ENCODE results near the gene KCTD2.
"Not testable (repeated sequence)": the region's sequence is repeated elsewhere in the genome, so short reads cannot be mapped to it uniquely, and the experiment has no call there.

KCTD2 gene

DNA sequence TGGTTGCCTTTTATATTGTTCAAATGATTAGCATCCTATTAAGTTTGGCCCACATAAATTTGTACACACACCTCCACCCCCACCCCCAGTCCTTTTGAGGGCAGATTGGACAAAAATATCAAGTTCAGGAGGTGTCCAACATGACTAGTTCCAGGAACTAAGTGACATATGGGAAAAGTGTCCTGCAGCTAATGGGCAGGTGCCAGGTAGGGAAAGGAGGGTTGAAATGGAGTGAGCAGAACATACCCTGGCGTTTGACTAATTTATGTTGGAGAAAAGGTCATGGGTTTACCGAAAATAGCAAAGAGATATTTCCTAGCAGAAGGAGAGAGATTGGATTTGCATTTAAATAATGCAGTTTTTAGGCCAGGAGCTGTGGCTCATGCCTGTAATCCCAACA, 4.9 kb downstream of the KCTD2 start:
- DNase-seq (ENCODE audit: low read depth in 2 of 2) = no peak

DNA sequence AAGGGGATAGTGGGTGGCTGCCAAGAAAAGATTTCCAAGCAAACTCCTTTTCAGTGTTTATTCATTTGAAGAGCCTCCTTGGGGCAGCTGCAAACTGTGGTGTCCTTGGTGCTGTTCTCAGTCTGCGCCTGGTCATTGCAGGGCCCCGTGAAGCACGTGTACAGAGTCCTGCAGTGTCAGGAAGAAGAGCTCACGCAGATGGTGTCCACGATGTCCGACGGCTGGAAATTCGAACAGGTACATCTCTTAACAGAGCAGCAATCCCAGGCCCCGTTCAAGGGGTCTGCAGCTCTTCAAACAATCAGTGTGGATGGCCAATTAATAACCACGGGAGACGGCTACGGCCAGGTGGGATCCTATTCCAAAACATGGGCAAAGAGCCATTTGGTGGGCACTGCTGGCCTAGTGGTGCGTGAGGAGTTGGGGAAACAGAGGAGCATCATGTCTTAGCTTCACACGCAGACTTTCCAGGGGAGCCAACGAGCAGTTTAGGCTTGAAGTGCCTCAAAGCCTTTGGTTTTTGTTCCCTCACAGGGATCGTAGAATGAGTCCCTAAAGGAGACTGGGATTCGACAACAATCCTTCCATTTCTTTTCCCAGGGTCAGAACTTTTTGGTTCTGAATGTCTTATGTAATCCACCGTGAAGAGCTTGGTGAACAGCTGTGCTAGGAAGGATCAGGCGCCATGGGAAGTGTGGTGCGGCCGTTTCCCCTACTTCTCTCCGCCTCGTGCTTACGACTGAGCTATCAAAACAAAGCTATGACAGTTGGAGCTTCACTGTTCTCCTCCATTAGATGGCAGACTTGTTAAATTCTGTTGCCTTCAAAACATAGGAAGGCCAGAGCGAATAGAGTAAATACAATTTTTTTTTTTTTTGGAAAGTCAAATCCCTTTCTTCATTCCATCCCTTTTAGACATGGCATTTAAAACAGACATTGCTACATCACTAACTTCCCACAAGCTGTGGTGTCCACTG, 12.6 kb downstream of the KCTD2 start:
- no peak for DNase-seq (ENCODE audit: low read depth in 2 of 2)

DNA sequence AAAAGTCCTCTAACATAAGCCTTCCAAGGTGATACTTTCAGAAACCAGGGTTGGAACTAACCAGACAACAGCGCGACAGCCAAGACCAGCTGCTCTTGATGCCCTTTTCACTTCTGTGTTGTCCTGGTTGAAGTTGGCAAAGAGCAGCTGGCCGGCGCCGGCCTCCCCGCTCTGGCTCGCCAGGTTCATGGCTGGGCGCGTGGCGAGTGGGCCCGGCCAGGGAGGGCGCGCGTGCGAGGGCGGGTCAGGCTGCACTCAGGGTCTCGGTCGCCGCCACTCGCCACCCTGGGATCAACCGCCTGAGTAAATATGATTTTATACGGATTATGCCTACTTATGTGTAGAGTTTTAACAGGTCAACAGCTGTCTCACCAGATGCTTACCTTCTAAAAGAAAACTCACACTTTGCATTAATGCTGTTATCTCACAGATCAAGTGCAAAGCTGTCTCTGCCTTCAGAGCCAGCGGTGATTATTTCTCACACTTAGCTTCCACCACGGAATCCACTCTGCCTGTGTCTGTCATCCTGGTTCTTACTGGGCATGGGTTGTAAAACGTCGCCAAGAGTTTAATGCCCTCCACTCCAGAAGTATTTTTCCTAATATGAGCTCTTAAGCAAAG, 13.5 kb downstream of the KCTD2 start:
- DNase-seq (ENCODE audit: low read depth in 2 of 2) = no peak

DNA sequence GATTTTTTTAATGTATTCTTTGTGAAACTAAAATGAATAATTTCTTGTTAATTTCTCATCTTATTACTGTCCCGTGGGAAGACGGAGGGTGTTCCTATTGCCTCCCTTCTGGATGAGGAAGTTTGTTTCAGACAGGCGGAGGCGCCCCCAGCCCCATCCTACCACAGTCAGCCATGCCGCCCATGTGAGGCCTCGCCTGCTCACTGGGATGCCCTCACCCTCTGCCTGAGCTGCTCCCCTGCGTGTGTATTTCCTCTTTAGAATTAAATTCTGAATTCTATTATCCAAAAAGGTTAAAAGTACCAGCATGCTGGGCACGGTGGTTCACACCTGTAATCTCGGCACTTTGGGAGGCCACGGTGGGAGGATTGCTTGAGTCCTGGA, 14.0 kb downstream of the KCTD2 start:
- DNase-seq (ENCODE audit: low read depth in 2 of 2) = no peak

DNA sequence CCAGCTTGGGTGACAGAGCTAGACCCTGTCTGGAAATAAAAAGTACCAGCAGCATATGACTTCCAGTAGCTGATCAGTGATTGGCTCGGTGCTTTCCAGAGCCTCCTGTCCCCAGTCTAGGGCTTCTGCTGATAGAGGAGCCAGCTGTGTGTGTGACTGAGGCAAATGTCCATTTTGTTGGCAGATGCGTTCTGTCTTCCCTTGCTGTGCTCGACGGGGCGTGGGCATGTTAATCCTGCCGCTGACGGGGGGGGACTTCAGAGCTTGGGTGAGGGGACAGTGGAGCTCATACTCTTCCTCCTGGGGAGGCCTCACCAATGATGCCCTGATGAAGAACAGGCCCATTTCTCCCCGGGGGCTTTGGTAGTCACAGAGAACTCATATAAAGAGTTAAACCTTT, 14.6 kb downstream of the KCTD2 start:
- no peak for DNase-seq (ENCODE audit: low read depth in 2 of 2)

DNA sequence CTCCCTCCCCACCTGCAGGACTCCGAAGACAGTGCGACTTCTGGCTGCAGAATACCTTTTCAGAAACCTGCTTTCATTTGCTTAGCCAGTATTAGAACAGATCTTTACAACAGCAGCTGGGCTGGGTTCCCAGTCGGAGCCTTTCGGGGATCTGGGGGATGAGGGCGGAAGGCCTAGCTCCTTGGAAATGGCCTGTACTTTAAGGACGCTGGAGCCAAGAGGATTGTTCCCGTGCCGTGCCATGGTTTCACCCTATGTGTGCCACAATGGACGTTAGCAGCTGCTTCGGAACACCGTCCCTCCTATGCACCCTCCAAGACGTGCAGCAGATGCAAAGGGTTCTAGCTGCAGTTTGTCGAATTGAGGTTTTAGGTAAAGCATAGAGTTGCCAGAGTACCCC, 16.2 kb downstream of the KCTD2 start:
- DNase-seq (ENCODE audit: low read depth in 2 of 2) = no peak

DNA sequence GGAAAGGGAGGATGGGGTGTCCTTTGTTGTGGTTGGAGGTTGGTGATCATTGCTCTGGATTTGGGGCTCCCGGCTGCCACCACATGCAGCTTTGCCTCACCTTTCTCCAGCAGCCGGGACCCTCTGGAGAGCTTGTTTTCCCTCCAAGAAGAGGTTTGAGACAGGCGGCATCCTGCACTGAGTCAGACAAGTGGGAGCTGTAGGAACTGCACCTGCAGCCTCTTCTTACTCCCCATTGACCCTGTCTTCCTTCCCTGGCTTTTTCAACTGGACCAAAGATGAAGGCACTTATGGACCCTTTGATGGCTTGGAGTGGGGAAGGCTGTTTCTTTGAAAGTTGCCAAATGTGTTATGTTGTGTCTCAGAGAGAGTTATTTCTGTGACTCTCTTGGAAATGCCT, 16.6 kb downstream of the KCTD2 start:
- DNase-seq (ENCODE audit: low read depth in 2 of 2) = no peak

DNA sequence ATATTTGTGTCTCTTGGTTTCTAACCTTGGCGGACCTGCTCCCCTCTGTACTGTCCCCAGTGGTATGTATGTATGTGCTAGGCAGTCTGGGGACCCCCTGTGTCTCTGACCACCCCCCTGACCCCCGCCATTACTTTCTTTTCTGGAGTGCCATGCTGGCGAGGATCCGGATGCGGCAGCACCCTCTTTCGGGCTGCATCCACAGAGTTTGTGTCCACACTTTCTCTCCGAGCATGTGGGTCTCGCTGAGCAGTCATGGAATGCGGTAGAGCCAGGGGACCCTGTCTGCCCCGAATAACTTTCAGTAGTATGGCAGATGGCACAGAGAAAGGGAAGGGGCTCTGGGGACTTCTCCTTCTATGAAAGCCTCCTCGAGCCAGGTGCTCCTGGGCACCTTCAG, 17.0 kb downstream of the KCTD2 start:
- no peak for DNase-seq (ENCODE audit: low read depth in 2 of 2)

DNA sequence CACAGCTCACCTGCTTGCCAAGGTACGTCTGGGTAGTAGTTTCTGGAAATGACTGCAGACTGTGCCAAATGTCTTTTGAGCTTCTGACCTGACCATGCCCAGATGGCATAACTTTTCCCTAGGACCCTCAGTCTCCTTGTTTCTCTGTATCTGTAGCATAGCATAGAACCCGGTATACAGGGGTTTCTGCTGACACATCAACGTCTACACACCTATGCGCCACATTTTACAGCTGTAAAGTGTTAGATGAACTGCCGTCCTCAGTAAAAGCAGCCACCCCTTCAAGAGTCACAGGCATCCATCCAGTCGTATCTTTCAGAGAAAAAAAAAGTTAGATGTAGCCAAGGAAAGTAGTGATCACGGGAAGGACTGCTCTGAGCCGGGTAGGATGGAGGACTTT, 17.4 kb downstream of the KCTD2 start:
- no peak for DNase-seq (ENCODE audit: low read depth in 2 of 2)

DNA sequence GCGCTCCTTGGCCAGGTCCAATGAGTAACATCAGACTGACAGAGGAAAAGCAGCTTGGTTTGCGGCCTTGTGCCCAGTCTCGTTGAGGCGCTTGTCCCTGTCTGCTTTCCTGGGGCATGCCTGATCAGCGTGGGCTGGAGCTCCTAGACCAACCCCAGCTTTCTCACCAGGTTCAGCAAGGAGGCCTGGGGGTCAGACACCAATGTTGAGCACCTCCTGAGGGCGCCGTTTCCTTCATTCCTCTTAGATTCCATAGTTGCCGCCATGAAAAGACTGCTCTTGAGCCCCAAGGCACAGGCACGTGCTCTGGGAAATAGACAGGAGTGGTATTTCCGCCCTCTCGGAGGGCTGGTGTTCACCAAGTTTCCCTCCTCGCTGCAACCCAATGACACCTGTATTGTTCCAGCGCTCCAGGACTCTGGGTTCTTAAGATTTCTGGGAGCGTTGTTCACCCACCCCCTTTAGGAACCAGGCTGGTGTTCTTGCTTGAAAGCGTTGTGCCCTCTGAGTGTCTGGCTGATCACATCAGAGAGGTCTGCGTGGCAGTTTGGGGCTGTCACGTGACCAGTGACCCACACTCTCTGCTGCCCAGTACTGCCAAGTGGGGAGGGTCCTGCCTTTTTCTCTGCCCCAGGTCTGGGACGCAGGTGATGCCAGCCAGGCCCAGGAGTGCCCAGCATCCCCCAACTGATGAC, 18.0 kb downstream of the KCTD2 start:
- no peak for DNase-seq (ENCODE audit: low read depth in 2 of 2)

DNA sequence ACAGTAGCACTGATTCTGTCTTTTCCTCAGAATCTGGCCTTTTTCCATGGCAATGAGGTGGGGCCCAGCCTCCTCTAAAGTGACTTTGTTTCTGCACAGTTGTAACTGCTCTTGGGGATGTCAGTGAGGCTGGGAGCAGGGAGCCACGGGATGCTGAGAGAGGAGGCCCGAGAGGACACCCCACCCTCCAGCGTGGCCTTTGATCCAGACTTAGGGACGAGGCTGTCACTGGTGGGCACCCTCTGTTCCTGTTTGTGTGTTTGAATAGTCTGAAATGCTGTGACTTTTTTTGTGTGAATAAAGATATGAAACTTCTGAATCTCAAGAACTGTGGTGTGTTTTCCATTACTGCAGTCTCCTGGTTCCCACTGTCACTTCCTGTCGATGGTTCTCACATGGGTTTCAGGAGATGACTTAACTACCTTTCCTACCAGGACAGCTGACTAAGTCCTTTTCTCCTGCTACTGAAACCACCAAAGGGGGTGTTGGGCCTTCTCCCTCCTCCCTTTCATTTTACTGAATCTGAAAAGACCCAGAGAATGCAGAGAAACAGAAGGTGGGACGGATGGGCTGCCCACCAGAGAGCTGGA, 18.6 kb downstream of the KCTD2 start:
- DNase-seq (ENCODE audit: low read depth in 2 of 2) = no peak

DNA sequence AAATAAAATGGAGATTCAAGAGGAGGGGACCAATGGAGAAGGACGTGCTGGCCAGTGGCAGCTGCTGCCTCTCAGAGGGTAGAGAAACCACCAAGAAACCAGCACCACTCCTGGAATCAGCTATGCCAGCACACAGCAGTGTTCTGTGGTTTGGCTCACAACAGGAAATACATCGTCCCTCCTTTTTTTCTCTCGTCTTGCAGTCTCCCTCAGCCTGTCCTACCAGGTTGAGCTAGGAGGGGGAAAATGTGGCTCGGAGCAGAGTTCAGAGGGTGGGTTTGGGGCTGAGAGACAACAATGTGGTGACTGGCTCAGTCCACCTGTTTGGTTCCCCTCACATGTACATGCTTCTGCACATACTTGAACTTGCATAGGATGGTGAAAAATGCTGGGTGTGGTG, 20.8 kb downstream of the KCTD2 start:
- no peak for DNase-seq (ENCODE audit: low read depth in 2 of 2)

DNA sequence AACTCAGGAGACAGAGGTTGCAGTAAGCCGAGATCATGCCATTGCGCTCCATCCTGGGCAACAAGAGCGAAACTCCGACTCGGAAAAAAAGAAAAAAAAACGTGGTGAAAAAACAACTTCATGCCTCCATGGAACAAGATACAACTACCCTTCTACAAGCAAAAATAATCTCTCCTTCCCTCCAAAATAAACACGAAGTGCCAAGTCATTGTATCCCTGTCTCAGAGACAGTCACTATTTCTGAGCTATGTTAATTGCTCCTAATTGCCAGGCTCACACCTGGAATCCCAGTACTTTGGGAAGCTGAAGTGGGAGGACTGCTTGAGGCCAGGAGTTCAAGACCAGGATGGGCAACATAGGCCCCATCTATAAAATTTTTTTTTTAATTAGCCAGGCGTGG, 21.7 kb downstream of the KCTD2 start:
- no peak for DNase-seq (ENCODE audit: low read depth in 2 of 2)

DNA sequence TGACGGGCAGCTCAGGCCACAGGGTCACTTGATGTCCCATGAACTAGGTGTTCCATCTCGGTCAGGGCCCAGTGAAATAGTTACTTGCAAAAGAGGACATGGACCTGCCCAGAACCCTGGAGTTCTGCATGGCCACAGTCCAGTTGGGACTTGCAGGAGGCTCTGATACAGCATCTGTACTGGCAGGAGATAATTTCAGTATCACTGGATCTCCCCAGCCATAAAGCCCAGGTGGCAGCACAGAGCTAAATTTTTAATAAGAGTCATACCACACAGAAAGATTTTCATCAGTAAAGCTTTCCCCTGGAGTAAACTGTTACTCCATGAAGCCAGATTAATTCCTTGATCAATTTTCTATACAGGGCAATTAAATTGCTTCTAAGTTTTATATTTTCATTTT, 22.8 kb downstream of the KCTD2 start:
- DNase-seq (ENCODE audit: low read depth in 2 of 2) = no peak

DNA sequence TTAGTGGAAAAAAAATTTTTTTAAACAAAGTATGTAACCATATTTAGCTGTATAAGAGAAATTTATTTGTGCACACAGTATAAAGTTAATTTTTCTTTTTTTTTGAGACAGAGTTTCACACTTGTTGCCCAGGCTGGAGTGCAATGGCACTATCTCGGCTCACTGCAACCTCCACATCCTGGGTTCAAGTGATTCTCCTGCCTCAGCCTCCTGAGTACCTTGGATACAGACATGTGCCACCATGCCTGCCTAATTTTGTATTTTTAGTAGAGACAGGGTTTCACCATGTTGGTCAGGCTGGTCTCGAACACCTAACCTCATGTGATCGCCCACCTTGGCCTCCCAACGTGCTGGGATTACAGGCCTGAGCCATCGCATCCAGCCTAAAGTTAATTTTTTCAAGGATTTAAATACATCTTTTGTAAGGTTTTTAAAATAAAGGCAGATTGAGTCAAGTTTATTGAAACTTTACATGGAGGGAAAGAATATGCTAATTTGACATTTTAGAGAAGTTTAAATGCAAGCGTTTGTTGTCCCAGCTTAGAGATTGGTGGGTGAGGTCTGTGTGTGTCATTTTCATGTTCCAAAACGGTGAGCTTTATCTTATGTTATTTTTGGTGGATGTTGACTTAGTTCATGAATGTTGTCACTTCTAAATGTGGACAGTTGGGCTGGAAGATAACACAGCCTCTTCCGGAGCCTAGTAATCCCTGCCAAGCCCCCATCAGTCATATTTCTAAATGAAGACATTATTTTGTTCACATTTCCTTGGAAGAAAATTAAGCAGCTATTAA, 24.6 kb downstream of the KCTD2 start:
- DNase-seq (ENCODE audit: low read depth in 2 of 2) = not testable (repeated sequence)

DNA sequence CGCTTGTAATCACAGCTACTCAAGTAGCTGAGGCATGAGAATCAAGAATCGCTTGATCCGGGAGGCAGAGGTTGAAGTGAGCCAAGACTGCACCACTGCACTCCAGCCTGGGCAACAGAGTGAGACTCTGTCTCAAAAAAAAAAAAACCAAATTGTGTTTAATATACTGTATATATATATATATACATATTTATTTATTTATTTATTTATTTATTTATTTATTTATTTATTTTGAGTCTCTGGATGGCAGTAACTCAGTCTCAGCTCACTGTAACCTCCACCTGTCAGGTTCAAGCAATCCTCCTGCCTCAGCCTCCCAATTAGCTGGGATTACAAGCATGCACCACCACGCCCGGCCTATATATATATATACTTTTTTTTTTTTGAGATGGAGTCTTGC, 25.9 kb downstream of the KCTD2 start:
- not testable (repeated sequence) for DNase-seq (ENCODE audit: low read depth in 2 of 2)

DNA sequence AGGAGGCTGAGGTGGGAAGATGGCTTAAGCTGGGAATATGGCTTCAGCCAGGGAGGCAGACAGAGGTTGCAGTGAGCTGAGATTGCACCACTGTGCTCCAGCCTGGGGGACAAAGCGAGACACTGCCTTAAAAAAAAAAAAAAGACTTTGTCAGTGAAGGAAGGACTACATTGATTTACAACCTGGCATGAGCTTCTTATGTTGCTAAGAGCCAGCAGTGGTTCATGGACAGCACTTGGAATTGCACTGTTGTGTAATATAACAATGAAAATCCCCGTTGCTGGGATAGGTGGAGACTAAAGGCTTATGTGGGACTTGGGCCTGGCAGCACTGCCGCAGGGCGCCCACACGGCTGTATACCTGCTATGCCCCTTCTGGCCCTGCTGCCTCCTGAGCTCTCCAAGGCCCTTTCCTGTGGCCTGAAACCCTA, 26.6 kb downstream of the KCTD2 start:
- no peak for DNase-seq (ENCODE audit: low read depth in 2 of 2)

DNA sequence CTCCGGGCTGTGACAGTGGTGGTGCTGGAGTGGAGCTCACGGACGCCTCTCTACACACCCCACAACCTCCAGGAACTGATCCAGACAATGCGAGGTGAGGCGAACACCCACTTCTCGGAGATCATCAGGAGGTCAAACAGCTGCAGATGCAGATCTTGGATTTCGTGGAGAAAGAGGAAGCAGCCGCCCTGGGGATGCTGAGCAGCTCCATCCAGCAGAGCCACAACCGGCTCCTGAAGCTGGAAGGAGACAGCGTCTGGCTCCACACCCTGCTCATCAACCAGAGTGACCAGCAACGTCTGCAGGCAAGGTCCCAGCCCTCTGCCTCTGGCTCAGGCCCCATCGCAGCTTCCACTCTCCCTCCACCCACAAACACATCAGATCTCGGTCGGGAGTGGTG, 27.5 kb downstream of the KCTD2 start:
- DNase-seq (ENCODE audit: low read depth in 2 of 2) = no peak

DNA sequence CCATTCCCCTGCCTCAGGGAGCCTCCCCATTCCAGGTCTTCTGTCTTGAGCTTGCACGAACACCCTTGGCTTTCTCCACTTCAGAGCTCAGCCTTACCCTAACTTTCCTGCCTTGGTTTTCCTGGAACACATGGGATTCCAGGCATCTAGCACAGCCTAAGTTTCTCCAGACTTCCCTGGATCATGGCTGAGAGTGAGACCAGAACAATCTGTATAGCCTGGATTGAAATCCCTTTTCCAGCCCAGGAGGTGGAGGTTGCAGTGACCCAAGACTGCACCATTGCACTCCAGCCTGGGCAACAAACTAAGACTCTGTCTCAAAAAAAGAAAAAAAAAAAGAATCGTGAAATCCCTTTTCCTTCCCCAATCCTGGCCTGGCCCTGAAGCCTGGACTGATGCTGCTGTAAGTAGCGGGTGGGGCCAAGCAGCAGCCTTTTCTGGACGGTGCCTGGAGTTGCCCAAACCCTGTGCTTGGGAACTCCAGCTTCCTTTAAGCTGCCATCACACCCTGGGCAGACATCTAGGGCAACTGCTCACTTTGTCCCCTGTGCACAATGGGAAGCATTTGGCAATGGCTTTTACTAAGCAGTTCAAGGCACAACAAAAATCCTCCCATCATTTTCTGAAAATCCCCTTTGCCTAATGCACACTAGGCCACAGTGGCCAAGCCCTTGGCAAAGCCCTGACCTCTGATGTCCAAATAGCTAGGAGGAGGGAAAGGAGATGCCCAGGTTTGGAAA, 28.7 kb downstream of the KCTD2 start:
- no peak for DNase-seq (ENCODE audit: low read depth in 2 of 2)

DNA sequence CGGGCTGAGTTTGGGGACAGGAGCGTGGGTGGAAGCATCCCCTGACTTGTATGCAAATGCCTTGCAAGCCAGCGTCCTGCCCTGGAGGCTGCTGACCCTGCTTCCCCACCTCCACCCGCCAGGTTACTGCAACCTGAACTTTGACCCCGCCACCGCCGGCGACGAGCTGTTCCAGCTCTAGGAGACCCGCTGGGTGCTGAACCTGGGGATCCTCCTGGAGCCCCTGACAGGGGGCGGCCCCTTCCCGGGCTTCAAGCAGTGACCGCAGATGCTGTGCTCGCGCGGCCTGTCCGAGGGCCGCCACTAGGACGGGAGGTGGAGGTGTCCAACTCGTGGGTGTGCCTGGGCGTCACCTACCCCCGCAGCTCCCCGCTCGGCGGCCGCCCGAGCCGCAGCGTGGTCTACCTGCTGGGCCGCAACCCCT, 30.1 kb downstream of the KCTD2 start:
- DNase-seq (ENCODE audit: low read depth in 2 of 2) = no peak

Measured in activated CD8-positive, alpha-beta memory T cell treated with anti-CD3 and anti-CD28 coated beads for 4 hours (primary cell).